GM19099 (cell line): ENCODE data around the gene LYRM4.
A peak's percentile ranks its signal among the peaks of the same experiment; 100 is the strongest.

Experiments
- POLR2A ChIP-seq: IDR thresholded peaks from 3 replicates; pipeline ENCODE4 v1.6.1; 2011; ENCODE audit warnings: low read depth; ENCODE audit not compliant: insufficient read length; ENCODE audit errors: extremely low read depth

Gene LYRM4

GRCh38 chr6:5104667-5105066 is 156.1 kb downstream of the LYRM4 start:
- no peak for TF ChIP-seq POLR2A

DNA sequence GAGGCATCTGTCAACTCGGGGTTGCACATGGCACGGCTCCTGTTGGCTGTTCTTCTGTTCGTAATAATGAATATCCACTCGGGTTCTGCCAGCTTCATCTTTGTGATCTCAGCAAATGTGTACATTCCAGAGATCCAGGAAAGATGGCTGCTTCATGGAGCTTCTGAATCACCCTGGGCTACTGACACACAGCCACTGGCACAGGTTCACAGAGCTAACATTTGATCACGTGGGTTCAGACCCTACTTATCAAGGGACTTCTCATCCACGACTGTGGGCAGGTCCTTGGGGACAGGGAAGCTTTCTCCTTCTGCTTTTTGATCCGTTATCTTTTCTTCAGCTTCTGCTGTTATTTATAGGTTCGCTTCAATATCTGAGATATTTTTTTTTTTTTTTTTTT is 157.5 kb downstream of the LYRM4 start:
- TF ChIP-seq POLR2A: no peak

- no peak for TF ChIP-seq POLR2A
These were observed 158.3 kb downstream of the LYRM4 start for GRCh38 chr6:5102267-5102970.

DNA sequence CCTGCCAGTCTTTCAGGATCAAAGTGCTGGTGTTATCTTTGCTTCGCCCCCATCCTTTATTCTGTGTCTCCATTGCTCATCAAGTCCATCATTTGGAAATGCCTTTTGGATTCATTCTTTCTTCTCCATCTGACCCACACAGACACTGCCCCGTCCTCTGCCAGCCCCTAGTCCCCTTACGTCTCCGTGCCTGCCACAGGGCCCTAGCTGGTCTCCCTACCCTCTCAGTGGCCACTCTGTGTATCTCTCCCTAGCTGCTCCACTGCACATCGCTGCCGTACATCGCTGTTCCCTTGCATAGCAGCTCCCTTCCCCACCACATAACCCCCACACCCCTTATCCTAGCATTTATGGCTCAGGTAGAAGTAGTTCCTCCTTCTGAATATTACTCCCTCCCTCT is 159.9 kb downstream of the LYRM4 start:
- TF ChIP-seq POLR2A: no peak

GRCh38 chr6:5099537-5099936 is 161.2 kb downstream of the LYRM4 start:
- no peak for TF ChIP-seq POLR2A

DNA sequence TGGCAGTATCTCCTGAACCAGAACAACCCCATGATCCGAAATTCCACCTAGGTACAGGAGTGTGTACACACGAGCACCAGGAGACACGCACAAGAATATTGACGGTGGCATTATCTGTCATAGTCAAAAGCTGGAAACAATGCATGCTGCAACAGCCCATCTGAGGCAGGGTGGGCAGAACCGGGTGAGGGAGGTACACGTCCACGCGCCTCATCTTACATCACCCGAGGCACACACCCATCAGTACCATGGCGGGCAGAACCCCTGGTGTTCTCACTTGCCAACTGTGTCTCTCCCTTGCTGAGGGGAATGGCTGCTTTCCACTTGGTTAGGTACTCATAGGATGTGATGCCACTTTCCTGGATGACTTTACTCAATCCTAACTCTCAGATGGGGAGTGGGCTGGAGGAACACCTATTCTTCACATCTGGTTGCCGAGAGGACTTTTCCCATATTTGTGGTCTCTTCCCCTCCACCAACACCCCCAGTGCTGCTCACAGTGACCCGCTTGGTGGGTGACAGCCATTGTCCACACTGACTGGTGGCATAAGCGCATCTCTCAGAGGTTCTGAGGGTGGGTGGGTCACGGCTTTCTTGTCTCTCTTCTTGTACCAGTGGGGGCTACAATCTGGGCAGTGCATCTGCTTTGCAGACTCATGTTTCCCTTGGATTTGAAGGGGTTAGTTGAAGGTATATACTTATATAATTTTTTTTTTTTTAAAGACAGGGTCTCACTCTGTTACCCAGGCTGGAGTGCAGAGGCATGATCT is 162.1 kb downstream of the LYRM4 start:
- TF ChIP-seq POLR2A: no peak

- TF ChIP-seq POLR2A: no peak
These were observed 164.3 kb downstream of the LYRM4 start for GRCh38 chr6:5096482-5096881.

DNA sequence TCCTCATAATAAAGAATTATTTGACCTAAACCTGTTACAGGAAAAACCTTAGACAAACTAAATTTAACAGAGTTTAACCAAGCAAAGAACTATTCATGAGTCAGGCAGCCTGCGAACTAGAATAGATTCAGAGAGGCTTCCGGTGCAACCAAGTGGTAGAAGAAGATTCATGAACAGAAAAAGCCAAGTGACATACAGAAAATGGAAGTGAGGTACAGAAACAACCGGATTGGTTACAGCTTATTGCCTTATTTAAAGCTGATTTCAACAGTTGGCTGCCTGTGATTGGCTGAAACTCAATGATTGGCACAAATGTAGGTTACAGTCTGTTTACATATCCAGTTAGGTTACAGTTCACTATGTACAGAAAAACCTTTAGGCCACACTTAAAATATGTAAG is 165.5 kb downstream of the LYRM4 start:
- TF ChIP-seq POLR2A: peak; percentile 19

DNA sequence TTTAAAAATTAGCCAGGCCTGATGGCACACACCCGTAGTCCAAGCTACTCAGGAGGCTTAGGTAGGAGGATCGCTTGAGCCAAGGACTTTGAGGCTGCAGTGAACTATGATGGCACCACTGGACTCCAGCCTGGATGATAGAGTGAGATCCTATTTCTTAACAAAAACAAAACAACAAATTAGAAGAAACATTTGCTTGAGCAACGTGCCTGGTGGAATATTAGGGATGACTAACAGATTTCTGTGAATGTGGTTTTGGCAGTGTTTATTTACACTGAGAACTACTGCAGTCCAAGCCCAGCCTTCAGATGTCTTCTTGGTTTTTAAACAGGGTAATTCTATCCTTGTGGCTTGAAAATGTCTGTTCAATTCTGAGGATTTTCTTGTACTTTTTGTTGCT is 166.4 kb downstream of the LYRM4 start:
- no peak for TF ChIP-seq POLR2A

GRCh38 chr6:5093231-5094015 is 167.3 kb downstream of the LYRM4 start:
- TF ChIP-seq POLR2A: no peak

DNA sequence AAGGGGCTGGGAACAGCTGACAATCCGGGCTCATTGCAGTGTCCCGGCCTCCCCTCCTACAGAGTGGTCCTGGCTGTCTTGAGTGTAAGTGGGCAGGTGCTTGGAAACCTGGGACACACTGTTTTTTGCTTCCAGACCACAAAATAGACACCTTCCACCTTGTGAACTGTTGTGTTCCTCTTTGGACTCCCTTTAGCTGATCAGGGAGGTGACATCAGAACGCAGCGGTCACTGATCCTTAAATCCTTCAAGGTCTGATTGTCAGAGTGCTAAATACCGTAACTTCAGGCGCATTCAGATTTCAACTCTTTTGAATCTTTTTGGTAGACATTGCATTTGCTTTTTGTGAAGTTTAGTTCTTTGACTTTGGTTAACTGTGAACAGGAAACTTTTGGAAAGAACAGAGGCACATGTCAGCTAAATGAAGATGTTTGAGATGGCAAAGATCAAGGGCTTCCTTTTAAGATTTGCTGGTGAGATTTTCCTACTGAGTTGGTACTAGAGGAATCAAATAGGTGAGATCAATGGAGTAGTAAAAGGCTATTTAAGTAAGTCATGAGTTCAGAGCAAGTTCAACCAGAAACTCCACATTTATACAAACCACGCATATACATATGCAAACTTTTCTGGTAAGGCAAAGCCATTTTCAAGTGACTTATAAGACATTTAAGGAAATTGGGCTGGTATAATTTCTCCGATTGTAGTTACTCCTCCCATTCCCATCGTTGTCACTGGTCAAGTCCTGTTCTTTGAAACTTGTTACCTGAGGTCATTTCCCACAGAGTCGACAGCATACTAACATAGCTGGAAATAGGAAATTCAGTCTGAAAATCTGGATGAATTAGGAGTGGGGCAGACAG is 169.3 kb downstream of the LYRM4 start:
- no peak for TF ChIP-seq POLR2A

DNA sequence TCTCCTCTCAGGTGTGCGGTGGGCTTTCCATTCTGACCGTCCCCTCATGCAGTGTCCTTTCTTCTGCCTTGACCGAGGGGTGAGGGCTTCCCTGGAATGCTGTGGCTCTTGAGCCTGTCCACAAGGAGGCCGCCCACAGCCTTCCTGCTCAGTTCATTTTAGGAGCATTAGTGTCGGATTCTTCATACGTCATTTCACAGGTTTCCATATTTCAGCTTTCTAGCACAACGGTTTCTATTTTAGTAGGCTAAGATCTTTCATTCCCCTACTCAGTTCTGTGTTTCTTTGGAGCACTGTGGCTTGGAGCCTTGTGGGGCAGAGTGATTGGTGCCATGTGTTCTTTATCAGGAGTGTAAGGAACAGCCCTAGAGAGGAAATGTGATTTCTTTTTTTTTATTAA is 170.1 kb downstream of the LYRM4 start:
- no peak for TF ChIP-seq POLR2A

DNA sequence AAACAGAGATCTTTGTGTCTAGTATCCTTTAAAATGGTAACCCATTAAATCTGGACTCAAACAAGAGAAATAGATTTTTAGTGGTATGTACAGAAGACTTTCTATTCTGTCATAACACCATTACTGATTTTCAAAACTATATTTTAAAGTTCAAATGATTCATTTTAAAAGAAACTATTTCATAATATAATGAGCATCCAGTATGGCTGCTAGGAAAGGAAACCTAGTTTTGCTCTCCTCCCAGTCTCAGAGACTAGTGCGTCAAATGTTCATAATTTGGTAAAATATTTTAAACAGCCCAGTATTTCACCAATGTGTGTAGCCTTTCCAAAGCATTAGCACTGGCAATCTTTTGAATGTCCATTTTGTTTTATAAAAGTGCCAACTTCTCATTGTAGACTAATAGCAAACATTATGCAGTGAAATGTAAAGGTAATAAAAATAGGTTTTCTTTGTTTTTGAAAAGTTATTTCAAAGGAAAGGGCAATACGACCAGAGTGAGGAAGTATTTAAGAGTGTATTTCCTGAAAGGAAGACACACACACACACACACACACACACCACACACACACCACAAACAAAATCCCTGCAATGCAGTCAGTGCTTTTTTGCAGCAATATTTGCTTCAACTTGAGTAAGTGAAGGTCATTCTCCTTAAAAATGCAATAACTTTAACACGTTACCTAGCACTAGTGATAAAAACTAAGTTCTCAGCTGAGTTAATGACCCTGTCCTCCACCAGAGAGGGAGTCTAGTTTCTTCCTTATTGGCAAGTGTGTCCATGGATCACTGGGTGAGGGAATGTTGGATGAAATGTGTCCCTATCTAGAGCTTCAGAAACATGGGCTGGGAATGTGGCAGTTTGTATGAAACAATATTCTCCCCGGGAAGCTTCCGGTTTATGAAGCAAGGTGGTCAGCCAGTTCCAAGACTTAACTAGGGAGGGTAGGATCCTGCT is 171.0 kb downstream of the LYRM4 start:
- TF ChIP-seq POLR2A: no peak

- TF ChIP-seq POLR2A: no peak
These were observed 172.0 kb downstream of the LYRM4 start for GRCh38 chr6:5088780-5089179.
